Measurements from ENCODE around the gene DOK6.

DNA sequence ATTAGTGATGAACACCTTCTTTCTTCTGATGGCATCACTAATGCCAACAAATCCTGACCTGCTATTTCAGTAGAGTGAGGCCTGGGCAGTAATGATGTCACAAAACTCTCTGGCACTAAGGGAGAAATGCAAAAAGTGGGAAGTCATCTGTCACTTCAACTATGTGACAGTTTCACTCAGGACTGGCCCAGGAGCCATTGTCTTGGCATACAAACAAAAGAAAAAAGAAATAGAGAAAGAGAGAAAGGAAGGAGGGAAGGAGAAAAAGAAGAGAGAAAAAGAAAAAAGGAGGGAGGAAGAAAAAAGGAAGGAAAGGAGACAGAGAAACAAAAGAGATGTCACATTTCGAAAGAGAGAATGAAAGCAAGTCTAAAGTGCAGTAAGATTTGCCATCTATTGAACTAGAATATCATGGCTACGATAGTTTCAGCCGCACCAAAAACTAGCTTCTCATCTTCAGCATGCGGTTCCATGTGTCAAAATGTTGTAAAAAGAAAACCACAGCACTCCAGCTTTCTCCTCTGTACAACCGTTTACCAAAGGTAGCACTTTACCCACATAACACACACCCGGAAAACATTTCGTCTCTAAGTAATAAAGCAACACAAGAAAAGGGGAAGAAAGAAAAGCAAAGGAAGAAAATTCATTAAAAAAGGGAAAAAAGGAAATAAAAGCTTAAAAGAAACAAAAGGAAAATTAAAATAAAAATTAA lies 496.9 kb downstream of the DOK6 start:
- TF ChIP-seq, protein P1, sequence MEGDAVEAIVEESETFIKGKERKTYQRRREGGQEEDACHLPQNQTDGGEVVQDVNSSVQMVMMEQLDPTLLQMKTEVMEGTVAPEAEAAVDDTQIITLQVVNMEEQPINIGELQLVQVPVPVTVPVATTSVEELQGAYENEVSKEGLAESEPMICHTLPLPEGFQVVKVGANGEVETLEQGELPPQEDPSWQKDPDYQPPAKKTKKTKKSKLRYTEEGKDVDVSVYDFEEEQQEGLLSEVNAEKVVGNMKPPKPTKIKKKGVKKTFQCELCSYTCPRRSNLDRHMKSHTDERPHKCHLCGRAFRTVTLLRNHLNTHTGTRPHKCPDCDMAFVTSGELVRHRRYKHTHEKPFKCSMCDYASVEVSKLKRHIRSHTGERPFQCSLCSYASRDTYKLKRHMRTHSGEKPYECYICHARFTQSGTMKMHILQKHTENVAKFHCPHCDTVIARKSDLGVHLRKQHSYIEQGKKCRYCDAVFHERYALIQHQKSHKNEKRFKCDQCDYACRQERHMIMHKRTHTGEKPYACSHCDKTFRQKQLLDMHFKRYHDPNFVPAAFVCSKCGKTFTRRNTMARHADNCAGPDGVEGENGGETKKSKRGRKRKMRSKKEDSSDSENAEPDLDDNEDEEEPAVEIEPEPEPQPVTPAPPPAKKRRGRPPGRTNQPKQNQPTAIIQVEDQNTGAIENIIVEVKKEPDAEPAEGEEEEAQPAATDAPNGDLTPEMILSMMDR (IDR thresholded peaks at IDR 0.05), result no peak
- TF ChIP-seq POLR2A (IDR thresholded peaks at IDR 0.05) (no peak), POLR2AphosphoS5 (IDR thresholded peaks at IDR 0.05) (no peak), EP300 (IDR thresholded peaks at IDR 0.05; ENCODE audit: low read depth) (no peak)

All from transverse colon (tissue), 4 donors.